ENCODE results near the gene OVCA2.

Gene OVCA2

GRCh38 chr17:2057760-2058585 is 16.2 kb downstream of the OVCA2 start:
- in situ Hi-C loops (cut with HindIII; ENCODE audit: low sequenced_read_pairs), result no loop called here
- DNase-seq (ENCODE audit: low read depth), result no peak
- H3K4me3 ChIP-seq (ENCODE audit: low read depth, low read length), result peak overlapping the region; percentile 62
- TF ChIP-seq, protein P1, sequence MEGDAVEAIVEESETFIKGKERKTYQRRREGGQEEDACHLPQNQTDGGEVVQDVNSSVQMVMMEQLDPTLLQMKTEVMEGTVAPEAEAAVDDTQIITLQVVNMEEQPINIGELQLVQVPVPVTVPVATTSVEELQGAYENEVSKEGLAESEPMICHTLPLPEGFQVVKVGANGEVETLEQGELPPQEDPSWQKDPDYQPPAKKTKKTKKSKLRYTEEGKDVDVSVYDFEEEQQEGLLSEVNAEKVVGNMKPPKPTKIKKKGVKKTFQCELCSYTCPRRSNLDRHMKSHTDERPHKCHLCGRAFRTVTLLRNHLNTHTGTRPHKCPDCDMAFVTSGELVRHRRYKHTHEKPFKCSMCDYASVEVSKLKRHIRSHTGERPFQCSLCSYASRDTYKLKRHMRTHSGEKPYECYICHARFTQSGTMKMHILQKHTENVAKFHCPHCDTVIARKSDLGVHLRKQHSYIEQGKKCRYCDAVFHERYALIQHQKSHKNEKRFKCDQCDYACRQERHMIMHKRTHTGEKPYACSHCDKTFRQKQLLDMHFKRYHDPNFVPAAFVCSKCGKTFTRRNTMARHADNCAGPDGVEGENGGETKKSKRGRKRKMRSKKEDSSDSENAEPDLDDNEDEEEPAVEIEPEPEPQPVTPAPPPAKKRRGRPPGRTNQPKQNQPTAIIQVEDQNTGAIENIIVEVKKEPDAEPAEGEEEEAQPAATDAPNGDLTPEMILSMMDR (IDR thresholded peaks at IDR 0.05; ENCODE audit: low read depth, low read length, missing control alignments), result no peak

- H3K4me3 ChIP-seq (ENCODE audit: low read depth, low read length), result peak overlapping the region; percentile 62
- DNase-seq (ENCODE audit: low read depth), result no peak
- in situ Hi-C loops (cut with HindIII; ENCODE audit: low sequenced_read_pairs), result no loop called here
These were observed 17.0 kb downstream of the OVCA2 start for GRCh38 chr17:2058586-2059546.

DNA sequence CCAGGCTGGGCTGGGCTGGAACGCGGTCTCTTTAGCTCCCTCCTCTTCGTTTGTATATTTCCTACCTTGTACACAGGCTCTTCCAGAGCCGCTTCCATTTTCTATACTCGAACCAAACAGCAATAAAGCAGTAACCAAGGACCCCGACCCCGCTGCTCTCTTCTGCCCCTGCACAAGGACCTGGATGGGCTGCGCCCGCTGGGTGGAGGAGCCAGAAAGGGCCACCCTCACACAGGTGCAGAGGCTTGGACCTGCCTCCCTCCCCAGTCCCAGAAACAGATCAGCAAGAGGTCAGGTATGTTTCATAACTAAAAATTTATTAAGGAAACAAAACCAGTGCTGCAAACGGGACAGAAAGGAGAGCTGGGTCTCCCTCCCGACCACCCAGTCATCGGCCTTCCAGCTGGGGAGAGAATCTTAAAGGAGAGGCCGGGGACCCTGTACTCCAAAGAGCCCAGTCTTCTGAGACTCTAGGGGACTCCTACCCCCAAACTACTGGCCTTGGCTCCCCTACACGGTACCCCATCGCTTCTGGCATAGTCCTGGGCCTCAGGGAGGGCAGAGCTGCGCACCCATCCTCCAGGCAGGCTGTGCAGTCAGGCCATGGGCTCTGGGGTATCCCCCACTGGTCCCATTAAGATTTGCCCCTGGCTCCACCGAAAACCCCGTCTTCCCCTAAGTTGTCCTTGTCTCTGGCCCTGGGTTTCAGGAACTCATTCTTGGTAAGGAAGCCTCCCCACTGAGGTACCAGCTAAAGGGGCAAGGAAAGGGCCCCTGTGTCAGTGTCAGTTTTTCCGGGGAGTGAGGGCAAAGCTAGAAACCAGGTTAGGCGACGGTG is 17.9 kb downstream of the OVCA2 start:
- no peak for DNase-seq (ENCODE audit: low read depth)
- TF ChIP-seq, protein P1 (IDR thresholded peaks at IDR 0.05; ENCODE audit: low read depth, low read length, missing control alignments), result no peak
- peak overlapping the region; percentile 62 for H3K4me3 ChIP-seq (ENCODE audit: low read depth, low read length)
- in situ Hi-C loops (cut with HindIII; ENCODE audit: low sequenced_read_pairs), result loop anchor here (10.0 kb wide), 1 partner anchor 115 kb away; no protein-coding TSS in a partner anchor

More at GRCh38 chr17:2058586-2059546, 17.0 kb downstream of the OVCA2 start:
- TF ChIP-seq, protein P1 (IDR thresholded peaks at IDR 0.05; ENCODE audit: low read depth, low read length, missing control alignments), result peak; percentile 64

DNA sequence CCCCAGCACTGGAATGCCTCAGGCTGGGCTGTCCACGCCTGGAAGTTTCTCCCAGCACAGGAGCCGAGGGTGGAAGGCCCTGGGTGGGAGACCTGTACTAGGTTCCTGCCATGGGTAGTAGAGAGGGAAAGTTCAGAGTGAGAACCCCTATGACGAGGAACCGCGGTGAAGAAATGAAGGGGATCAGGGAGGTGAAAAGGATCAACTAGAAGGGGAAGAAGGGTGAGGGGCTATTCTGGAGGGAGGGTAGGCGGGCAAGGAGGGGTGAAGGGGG is 18.5 kb downstream of the OVCA2 start:
- TF ChIP-seq, protein P1 (IDR thresholded peaks at IDR 0.05; ENCODE audit: low read depth, low read length, missing control alignments), result no peak
- in situ Hi-C loops (cut with HindIII; ENCODE audit: low sequenced_read_pairs), result loop anchor here (10.0 kb wide), 1 partner anchor 114 kb away; no protein-coding TSS in a partner anchor
- H3K4me3 ChIP-seq (ENCODE audit: low read depth, low read length), result peak overlapping the region; percentile 62
- no peak for DNase-seq (ENCODE audit: low read depth)

DNA sequence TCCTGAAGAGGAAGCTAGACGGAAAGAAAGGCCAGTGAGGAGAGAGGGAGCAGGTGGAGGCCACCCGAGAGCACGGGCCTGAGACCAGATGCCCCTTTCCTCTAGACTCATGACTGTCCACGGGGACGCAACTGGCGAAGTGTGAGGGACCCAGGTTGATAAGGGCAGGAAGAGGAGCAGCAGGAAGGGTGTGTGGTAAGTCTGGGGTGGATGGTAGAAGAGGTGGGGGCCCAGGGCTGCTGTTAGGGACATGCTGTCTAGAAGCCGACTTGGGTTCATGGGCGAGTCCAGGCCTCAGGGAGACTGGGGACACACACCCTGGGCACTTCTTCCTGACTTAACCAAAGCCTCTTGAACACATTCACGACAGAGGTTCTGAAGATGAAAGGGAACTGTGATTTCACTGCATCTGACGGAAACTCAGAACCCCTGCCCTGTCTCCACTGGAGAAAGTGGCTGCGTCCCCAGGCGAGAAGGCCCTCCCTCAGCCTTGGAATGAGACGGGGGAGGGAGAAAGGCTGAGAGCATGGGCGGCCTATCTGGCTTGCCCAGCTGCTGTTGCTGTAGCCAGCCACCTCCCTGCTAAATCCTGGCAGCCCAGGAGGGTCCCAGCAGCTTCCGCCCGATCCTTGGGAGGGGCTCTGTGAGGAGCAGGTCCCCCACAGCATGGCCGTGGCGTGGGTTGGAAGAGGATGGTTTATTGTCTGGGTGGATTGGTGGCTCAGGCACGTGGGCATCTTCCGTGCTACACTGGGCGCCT is 19.0 kb downstream of the OVCA2 start:
- in situ Hi-C loops (cut with HindIII; ENCODE audit: low sequenced_read_pairs), result loop anchor here (10.0 kb wide), 1 partner anchor 114 kb away; no protein-coding TSS in a partner anchor
- TF ChIP-seq, protein P1 (IDR thresholded peaks at IDR 0.05; ENCODE audit: low read depth, low read length, missing control alignments), result no peak
- DNase-seq (ENCODE audit: low read depth), result no peak
- H3K4me3 ChIP-seq (ENCODE audit: low read depth, low read length), result no peak overlapping the region
